ENCODE results near the gene FGF3.

DNA sequence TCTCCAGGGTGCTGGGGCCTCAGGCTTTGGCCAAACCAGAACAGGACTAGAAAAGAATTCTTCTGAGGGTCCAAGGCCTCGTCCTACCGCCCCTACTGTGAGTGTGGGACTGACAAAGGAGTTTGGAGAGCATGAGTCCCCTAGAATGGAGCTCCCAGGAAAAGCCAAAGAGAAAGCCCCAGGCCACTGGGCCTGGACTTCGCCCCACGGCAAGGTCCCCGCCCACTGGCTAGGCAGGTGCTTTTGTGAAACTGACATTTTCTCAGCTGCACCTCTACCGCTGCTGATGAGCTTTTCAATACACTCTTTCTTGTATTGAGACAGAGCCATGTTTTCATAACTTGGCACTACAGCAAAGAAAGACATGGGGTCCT is 9.7 kb upstream of the FGF3 start:
- no peak for TF ChIP-seq POLR2A (IDR thresholded peaks at IDR 0.05)
- TF ChIP-seq, protein P1, sequence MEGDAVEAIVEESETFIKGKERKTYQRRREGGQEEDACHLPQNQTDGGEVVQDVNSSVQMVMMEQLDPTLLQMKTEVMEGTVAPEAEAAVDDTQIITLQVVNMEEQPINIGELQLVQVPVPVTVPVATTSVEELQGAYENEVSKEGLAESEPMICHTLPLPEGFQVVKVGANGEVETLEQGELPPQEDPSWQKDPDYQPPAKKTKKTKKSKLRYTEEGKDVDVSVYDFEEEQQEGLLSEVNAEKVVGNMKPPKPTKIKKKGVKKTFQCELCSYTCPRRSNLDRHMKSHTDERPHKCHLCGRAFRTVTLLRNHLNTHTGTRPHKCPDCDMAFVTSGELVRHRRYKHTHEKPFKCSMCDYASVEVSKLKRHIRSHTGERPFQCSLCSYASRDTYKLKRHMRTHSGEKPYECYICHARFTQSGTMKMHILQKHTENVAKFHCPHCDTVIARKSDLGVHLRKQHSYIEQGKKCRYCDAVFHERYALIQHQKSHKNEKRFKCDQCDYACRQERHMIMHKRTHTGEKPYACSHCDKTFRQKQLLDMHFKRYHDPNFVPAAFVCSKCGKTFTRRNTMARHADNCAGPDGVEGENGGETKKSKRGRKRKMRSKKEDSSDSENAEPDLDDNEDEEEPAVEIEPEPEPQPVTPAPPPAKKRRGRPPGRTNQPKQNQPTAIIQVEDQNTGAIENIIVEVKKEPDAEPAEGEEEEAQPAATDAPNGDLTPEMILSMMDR (IDR thresholded peaks at IDR 0.05) = no peak
